Measurements from ENCODE around the gene HIPK2.

DNA sequence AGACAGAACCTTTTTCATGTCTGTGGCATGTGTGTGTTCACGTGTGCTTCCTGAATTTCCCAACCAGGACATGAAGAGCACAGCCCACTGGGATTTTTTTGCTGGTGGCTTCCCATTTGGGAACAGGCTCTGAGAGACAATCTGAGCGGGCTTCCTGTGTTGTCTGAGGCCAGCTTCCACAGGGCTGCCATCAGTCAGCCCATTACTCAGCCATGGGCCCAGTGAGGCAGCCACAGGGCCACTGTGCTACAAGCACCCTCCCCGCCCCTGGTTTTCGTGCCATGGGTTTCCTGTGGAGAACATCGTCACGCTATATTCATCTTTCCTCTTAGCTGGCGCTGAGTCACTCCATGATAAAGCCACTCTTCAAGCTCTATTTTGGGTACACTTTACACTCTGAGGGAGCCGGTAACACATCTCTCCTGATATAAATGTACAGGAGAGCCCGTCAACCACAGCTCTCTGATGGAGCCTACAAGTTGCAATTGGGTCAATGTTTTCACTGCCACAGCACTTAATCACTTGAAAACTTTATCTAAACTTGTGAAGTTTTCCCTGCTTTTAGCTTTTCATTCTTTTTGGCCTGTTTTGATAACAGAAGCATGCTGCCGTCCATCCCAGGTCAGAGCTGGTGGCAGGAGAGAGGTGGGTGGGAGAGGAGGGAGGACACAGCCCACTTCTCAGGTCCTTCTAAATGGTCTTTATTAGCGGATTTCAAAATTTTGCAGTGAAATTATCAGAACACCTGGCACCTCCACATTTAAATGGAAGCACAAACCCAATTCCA, 96.9 kb downstream of the HIPK2 start:
- TF ChIP-seq CTCF (IDR thresholded peaks at IDR 0.05): no peak
- TF ChIP-seq POLR2AphosphoS5 (IDR thresholded peaks at IDR 0.05): peak; percentile 63 to 82
- TF ChIP-seq EP300 (IDR thresholded peaks at IDR 0.05): peak in 2 of 4 donors; percentile 45 to 80
